T-helper 1 cell treated with Interleukin-12 subunit alpha and Interleukin-12 subunit beta and Interleukin-4 antibody, amounts not matched to agents 30 ng/mL and 1 ng/mL, for 36 hours (primary cell): ENCODE data around the gene DIDO1. TPM values are rescaled to one million over a fixed set of nuclear protein-coding genes. Genes with fewer than 3 reads are reported as not detected.
"Not testable (repeated sequence)": the region's sequence is repeated elsewhere in the genome, so short reads cannot be mapped to it uniquely, and the experiment has no call there.

Source experiments
- intact Hi-C: fragments of 100-400 bp; cut with micrococcal nuclease; formaldehyde crosslinking; loops from one replicate; pipeline ENCODE4 v1.15.1; 2024
- total RNA-seq: library from RNA; stranded (reverse); gene quantifications from 2 replicates; pipeline ENCODE4 v1.2.3, GENCODE V29; 2022

DIDO1 gene
- total RNA-seq, 1 donor from 2014 or later, result 72.3 TPM

GRCh38 chr20:62933966-62934365 is 7.7 kb upstream of the DIDO1 start:
- intact Hi-C loops, result loop anchor here (10.0 kb wide), 3 partner anchors 699 to 809 kb away; partner anchors contain the start of genes LSM14B, OSBPL2, RTEL1 and STMN3

- intact Hi-C loops, result loop anchor here (10.0 kb wide), 3 partner anchors 697 to 807 kb away; partner anchors contain the start of genes LSM14B, OSBPL2, RTEL1 and STMN3
These were observed 5.2 kb upstream of the DIDO1 start for GRCh38 chr20:62931464-62931863.

- intact Hi-C loops, result loop anchor here (1.0 to 5.0 kb wide), 5 partner anchors 8 to 624 kb away; partner anchors contain the start of genes OGFR and RPS21
These were observed 2.8 kb upstream of the DIDO1 start for GRCh38 chr20:62929051-62929538.

GRCh38 chr20:62928246-62928939 is 2.1 kb upstream of the DIDO1 start:
- intact Hi-C loops, result loop anchor here (2.0 to 5.0 kb wide), 4 partner anchors 48 to 624 kb away; partner anchors contain the start of genes OGFR and RPS21

GRCh38 chr20:62927128-62927705 is 912 bp upstream of the DIDO1 start:
- intact Hi-C loops, result loop anchor here (2.0 to 5.0 kb wide), 3 partner anchors 125 to 624 kb away; partner anchors contain the start of genes ADRM1, OGFR and RPS21

- intact Hi-C loops, result loop anchor here (1.0 to 5.0 kb wide), 8 partner anchors 7 to 623 kb away; partner anchors contain the start of genes ADRM1, GID8, OGFR and RPS21
These were observed 681 bp downstream of the DIDO1 start for GRCh38 chr20:62925420-62926228.

- intact Hi-C loops, result loop anchor here (1.0 to 5.0 kb wide), 5 partner anchors 14 to 538 kb away; partner anchors contain the start of genes GID8, OGFR and RPS21
These were observed 1.3 kb downstream of the DIDO1 start for GRCh38 chr20:62925076-62925419.

- intact Hi-C loops, result loop anchor here (1.0 to 5.0 kb wide), 5 partner anchors 14 to 537 kb away; partner anchors contain the start of genes GID8, OGFR and RPS21
These were observed 1.7 kb downstream of the DIDO1 start for GRCh38 chr20:62924442-62925075.

GRCh38 chr20:62923669-62924441 is 2.5 kb downstream of the DIDO1 start:
- intact Hi-C loops, result loop anchor here (2.0 kb wide), 2 partner anchors 15 to 61 kb away; partner anchors contain the start of gene GID8

- intact Hi-C loops, result not testable (repeated sequence)
These were observed 3.1 kb downstream of the DIDO1 start for GRCh38 chr20:62923059-62923668.

GRCh38 chr20:62922451-62922921 is 3.8 kb downstream of the DIDO1 start:
- intact Hi-C loops, result no loop called here

- intact Hi-C loops, result loop anchor here (1.0 kb wide), 1 partner anchor 21 kb away; no protein-coding TSS in a partner anchor
These were observed 5.1 kb downstream of the DIDO1 start for GRCh38 chr20:62921119-62921687.

- intact Hi-C loops, result no loop called here
These were observed 6.2 kb downstream of the DIDO1 start for GRCh38 chr20:62920039-62920645.

- intact Hi-C loops, result loop anchor here (1.0 kb wide), 1 partner anchor 7 kb away; the partner anchor contains the start of gene DIDO1
These were observed 7.5 kb downstream of the DIDO1 start for GRCh38 chr20:62918831-62919230.

- intact Hi-C loops, result loop anchor here (1.0 kb wide), 1 partner anchor 8 kb away; the partner anchor contains the start of gene DIDO1
These were observed 8.2 kb downstream of the DIDO1 start for GRCh38 chr20:62918147-62918546.

- intact Hi-C loops, result loop anchor here (1.0 kb wide), 1 partner anchor 9 kb away; the partner anchor contains the start of gene DIDO1
These were observed 8.6 kb downstream of the DIDO1 start for GRCh38 chr20:62917720-62918119.

GRCh38 chr20:62916703-62917476 is 9.4 kb downstream of the DIDO1 start:
- intact Hi-C loops, result no loop called here
